Stimulated activated CD4-positive, alpha-beta T cell treated with anti-CD3 and anti-CD28 coated beads, TNF-alpha, amount 100 ng/mL, for 1 hour (primary cell): ENCODE data around the gene SRSF12.
"Not testable (repeated sequence)": the region's sequence is repeated elsewhere in the genome, so short reads cannot be mapped to it uniquely, and the experiment has no call there.

Source experiments
- DNase-seq, 3 donors: peaks; one replicate each; pipeline ENCODE4 v3.0.0-alpha.2; 2020; ENCODE audit warnings: low read depth in 3 of 3, low spot score in 1 of 3

SRSF12 gene

DNA sequence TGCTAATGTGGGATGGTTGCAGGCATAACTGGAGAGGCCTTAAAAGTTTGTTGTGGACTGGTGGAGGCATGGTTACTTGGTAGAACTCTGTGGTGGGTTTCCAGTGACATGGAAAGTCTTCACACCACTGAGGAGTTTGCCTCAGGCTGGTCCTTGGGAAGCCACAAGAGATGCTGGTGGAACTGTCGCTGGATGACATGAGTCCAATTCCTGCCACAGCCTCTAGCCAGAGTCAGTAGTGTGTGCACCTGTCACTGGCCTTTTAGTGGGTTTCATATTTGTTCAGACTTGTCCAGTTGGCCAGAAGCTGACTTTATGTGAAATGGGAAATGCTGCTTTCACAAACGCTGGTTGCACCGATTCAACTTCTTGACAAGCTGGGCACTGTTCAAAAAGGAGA lies 13.7 kb upstream of the SRSF12 start:
- no peak for DNase-seq

- not testable (repeated sequence) for DNase-seq
Observed at GRCh38 chr6:89128256-89128671, 10.4 kb upstream of the SRSF12 start.

DNA sequence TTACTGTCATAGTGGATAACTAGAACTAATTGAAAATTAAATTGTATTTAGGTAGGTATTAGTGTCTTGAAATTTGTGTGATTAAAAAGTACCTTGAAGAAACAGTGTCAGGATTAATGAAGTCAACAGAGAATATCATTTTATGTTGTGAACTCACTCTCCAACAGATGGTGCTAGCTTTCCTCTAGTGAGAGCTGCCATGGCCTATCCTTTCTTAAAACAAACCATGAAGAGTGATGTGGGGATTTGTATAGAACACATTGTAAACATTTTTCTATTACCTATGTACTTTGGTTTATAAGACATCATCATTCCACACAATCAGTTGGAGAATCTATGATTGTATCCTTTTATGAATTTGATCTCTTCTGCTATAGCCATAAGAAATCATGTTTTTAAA lies 4.8 kb upstream of the SRSF12 start:
- no peak for DNase-seq

- DNase-seq = no peak
Observed at GRCh38 chr6:89121934-89122333, 4.1 kb upstream of the SRSF12 start.

GRCh38 chr6:89120371-89120770 lies 2.5 kb upstream of the SRSF12 start:
- DNase-seq = no peak

GRCh38 chr6:89118931-89119330 lies 1.1 kb upstream of the SRSF12 start:
- DNase-seq = no peak

DNA sequence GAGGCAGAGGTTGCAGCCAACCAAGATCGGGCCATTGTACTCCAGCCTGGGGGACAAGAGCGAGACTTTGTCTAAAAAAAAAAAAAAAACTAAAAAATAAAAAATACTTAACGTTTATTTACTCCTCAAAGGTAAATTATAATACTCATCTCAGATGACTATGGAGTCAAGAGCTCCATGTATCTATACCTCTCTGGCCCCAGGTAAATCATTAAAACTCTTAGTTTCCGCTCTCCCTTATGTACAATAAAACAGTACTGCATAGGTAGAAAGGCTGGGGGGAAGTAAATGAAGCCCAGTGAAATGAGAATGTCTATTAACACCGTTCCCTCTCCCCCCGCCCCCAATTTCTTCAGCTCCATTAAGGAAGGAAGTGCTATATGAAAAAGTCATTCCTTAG lies 1.2 kb downstream of the SRSF12 start:
- no peak for DNase-seq

GRCh38 chr6:89111933-89112332 lies 5.9 kb downstream of the SRSF12 start:
- no peak for DNase-seq

DNA sequence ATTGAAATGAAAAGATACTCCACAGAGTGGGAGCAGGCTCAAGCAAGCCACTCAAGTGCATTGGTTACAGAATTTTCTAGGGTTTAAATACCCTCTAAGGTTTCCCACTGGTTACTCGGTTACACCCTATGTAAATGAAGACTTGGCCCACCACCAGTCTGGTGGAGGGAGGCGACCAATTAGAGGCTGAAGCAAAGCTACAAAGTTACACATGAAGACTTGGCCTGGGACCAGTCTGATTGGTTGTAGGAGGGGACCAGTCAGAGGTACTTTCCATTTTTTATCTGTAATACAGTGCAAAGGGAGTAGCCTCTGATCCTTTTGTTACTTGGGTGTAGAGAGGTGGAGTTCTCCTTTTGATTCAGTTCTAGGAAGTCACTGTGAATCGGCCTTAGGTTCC lies 7.6 kb downstream of the SRSF12 start:
- no peak for DNase-seq

DNA sequence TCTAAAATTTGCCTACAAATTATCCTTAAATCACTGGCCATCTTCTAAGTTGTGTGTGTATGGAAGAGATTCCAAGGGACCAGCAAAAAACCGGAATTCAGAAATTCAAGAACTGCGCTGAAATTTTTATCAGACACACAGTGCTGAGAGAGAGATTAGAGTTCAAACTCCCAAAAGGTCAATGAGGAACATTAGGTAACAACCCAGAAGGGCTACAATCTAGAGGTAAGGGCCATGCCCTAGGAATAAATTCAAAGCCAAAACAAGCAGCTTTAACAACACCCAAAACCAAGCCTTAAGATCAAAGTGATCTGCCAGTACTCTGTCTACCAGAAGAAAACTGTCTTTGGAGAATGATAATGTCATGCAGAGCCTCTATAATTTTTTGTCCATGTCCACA lies 17.8 kb downstream of the SRSF12 start:
- no peak for DNase-seq

- no peak for DNase-seq
Observed at GRCh38 chr6:89098461-89098860, 19.4 kb downstream of the SRSF12 start.

GRCh38 chr6:89087881-89088280 lies 30.0 kb downstream of the SRSF12 start:
- DNase-seq = no peak

- no peak for DNase-seq
Observed at GRCh38 chr6:89085409-89086205, 32.3 kb downstream of the SRSF12 start.

GRCh38 chr6:89084954-89085353 lies 32.9 kb downstream of the SRSF12 start:
- DNase-seq = no peak

DNA sequence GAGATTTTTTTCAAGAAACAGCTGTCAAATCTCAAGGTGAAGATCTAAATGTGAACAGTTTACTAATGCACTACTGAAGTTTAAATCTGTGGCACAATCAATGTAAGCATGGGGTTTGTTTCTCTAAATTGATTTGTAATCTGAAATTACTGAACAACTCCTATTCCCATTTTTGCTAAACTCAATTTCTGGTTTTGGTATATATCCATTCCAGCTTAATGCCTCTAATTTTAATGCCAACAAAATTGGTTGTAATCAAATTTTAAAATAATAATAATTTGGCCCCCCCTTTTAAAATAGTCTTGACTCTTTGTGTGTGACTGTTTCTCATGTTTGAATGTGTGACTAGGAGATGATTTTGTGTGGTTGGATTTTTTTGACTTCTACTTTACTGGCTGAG lies 33.3 kb downstream of the SRSF12 start:
- DNase-seq = no peak

GRCh38 chr6:89082486-89082891 lies 35.4 kb downstream of the SRSF12 start:
- DNase-seq = no peak

- peak; percentile 96 to 99 (median 98) for DNase-seq
Observed at GRCh38 chr6:89081423-89082322, 36.2 kb downstream of the SRSF12 start.

GRCh38 chr6:89081129-89081422 lies 36.8 kb downstream of the SRSF12 start:
- DNase-seq = no peak

DNA sequence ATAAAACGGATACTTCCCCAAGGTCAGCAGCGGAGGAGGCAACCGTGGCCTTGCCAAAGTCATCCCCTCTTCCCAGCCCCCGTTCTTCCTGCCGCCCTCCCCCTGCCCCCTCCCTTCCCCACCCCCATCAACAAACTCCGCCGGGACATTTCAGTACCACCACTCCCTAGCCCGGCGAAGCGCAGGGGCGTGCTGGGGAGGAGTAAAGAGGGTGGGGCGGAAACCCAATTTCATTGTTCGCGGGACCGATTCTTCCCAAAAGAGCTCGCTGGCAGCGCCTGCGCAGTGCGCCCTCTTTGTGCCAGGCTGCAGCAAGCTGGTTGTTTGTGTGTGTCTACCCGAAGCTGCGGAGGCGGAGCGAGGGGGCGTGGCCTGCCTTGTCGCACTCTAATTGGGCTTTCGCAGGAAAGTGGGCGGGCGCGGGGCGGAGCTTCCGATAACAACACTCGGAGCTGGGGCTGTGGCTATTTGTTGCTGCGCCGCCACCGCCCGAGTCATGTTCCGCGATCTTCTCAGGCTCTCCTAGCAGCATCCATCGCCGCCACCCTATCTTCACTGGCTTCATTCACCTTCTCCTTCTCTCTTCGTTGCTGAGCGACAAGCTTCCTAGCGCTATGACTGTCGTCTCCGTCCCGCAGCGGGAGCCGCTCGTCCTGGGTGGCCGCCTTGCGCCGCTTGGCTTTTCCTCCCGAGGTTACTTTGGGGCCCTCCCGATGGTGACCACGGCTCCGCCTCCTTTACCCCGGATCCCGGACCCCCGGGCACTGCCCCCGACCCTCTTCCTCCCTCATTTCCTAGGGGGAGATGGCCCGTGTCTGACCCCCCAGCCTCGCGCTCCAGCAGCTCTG lies 37.4 kb downstream of the SRSF12 start, which contains the start of gene PNRC1:
PNRC1 (plus strand) TSS at position 471 of the 848 bp plus-strand sequence; CDS start at position 615, 144 bp downstream.
- DNase-seq = peak; percentile 100

- peak in 2 of 3 donors; percentile 16 to 18 for DNase-seq
Observed at GRCh38 chr6:89079511-89080234, 38.2 kb downstream of the SRSF12 start.

DNA sequence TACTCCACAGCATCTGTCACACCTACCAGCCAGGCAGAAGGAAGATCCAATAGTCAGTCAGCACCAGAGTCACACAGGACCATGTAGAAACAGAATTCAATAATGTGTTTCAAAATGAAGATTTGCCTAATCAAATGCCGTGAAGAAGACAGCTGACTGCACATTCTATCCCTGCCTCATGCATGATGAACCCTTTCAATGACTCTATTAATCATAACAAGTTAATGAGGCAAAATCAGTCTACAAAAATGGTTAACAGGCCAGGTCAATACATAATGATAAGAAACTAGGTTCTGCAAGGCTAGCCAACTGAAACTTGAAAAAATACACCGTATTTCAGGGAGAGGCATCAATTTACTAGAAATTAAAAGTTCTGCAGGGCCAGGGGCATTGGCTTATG lies 44.0 kb downstream of the SRSF12 start:
- no peak for DNase-seq
